HepG2 (cell line): Measurements from ENCODE around the gene BPIFB2. TPM values are rescaled to one million over a fixed set of nuclear protein-coding genes. Genes with fewer than 3 reads are reported as not detected.

Experiments used
- CBX2 ChIP-seq, 2 experiments: fragments of 200-600 bp in 1 of 2; sonication (generic); formaldehyde crosslinking in 1 of 2; IDR thresholded peaks; 2 replicates each; pipeline versions ENCODE4 v1.7.0 to v1.8.1; 2018 to 2022; ENCODE audit warnings: low read depth in 2 of 2, low read length in 1 of 2, mild to moderate bottlenecking in 1 of 2, missing genetic modification reagents in 1 of 2
- CENPBD1 ChIP-seq: sonication (generic); formaldehyde crosslinking; IDR thresholded peaks from 2 replicates; pipeline ENCODE4 v1.8.0; 2022; ENCODE audit warnings: missing genetic modification reagents, low read depth, mild to moderate bottlenecking, borderline replicate concordance
- HNF1B ChIP-seq: sonication (generic); formaldehyde crosslinking; IDR thresholded peaks from 2 replicates; pipeline ENCODE4 v1.5.1; 2020; ENCODE audit warnings: mild to moderate bottlenecking, moderate library complexity, missing genetic modification reagents
- HOXD1 ChIP-seq: sonication (generic); formaldehyde crosslinking; IDR thresholded peaks from 2 replicates; pipeline ENCODE4 v1.5.0; 2020; ENCODE audit warnings: missing genetic modification reagents
- IRF1 ChIP-seq: sonication (generic); formaldehyde crosslinking; IDR thresholded peaks from 2 replicates; pipeline ENCODE4 v1.4.0; 2020; ENCODE audit warnings: low read depth, mild to moderate bottlenecking, missing genetic modification reagents
- IRF2 ChIP-seq: IDR thresholded peaks from 2 replicates; pipeline ENCODE4 v1.6.1; 2018; ENCODE audit warnings: missing genetic modification reagents, missing compliant biosample characterization
- ISX ChIP-seq: sonication (generic); formaldehyde crosslinking; conservative IDR thresholded peaks from 2 replicates; pipeline ENCODE4 v1.5.0; 2020; ENCODE audit warnings: missing genetic modification reagents
- MIXL1 ChIP-seq: IDR thresholded peaks from 2 replicates; pipeline ENCODE4 v1.6.1; 2016
- RNF219 ChIP-seq: sonication (generic); formaldehyde crosslinking; IDR thresholded peaks from 2 replicates; pipeline ENCODE4 v1.5.0; 2020; ENCODE audit warnings: mild to moderate bottlenecking, missing genetic modification reagents
- SMAD9 ChIP-seq: sonication (generic); formaldehyde crosslinking; IDR thresholded peaks from 2 replicates; pipeline ENCODE4 v1.5.1; 2020; ENCODE audit warnings: mild to moderate bottlenecking, missing genetic modification reagents
- SRF ChIP-seq: IDR thresholded peaks from 2 replicates; pipeline ENCODE4 v1.6.1; 2011; ENCODE audit warnings: mild to moderate bottlenecking, low read depth, low read length, moderate library complexity
- THAP7 ChIP-seq: sonication (generic); formaldehyde crosslinking; IDR thresholded peaks from 2 replicates; pipeline ENCODE4 v1.8.1; 2023; ENCODE audit warnings: mild to moderate bottlenecking, missing genetic modification reagents
- ZBTB4 ChIP-seq: sonication (generic); formaldehyde crosslinking; IDR thresholded peaks from 2 replicates; pipeline ENCODE4 v1.4.0; 2020; ENCODE audit warnings: missing genetic modification reagents, mild to moderate bottlenecking, borderline replicate concordance
- ZNF230 ChIP-seq: sonication (generic); formaldehyde crosslinking; IDR thresholded peaks from 2 replicates; pipeline ENCODE4 v1.4.0; 2020; ENCODE audit warnings: mild to moderate bottlenecking, missing genetic modification reagents
- ZNF414 ChIP-seq: sonication (generic); formaldehyde crosslinking; IDR thresholded peaks from 2 replicates; pipeline ENCODE4 v1.5.0; 2020; ENCODE audit warnings: missing genetic modification reagents
- ZNF580 ChIP-seq: IDR thresholded peaks from 2 replicates; pipeline ENCODE4 v1.6.1; 2016; ENCODE audit warnings: low read depth, borderline replicate concordance
- ZNF766 ChIP-seq: sonication (generic); formaldehyde crosslinking; IDR thresholded peaks from 2 replicates; pipeline ENCODE4 v1.5.0; 2020; ENCODE audit warnings: missing genetic modification reagents, borderline replicate concordance
- ZNF850 ChIP-seq: sonication (generic); formaldehyde crosslinking; conservative IDR thresholded peaks from 2 replicates; pipeline ENCODE4 v1.9.0; 2021; ENCODE audit warnings: mild to moderate bottlenecking, missing genetic modification reagents
- polyA plus RNA-seq, 8 experiments: library from polyadenylated mRNA; depleted of rRNA in 3 of 8; stranded (reverse) in 7 of 8; unstranded in 1 of 8; fragments of >200 nt; fragmentation: Illumina TruSeq in 4 of 8; extraction: Trizol in 4 of 8; gene quantifications; 2 replicates each; pipeline versions ENCODE4 v1.2.1 to v1.2.3, GENCODE V29; 2011 to 2016; ENCODE audit warnings: low read depth in 4 of 8, missing spikeins in 1 of 8, mixed read lengths in 1 of 8; ENCODE audit not compliant: insufficient read depth in 1 of 8
- total RNA-seq, 5 experiments: library from RNA; depleted of rRNA; stranded (reverse); fragments of >200 nt; fragmentation: Illumina TruSeq; extraction: Trizol; gene quantifications; 2 replicates each; pipeline ENCODE4 v1.2.3, GENCODE V29; 2016; ENCODE audit warnings: low read depth in 1 of 5

BPIFB2 gene
- total and polyA plus RNA-seq, 2 of the 13 experiments (the other 11 are each of a cell fraction or from before 2014, with no cell fraction given): 54.5 to 902 TPM

GRCh38 chr20:33026072-33026778 lies 18.7 kb downstream of the BPIFB2 start (continued):
- TF ChIP-seq RNF219 (no peak), CENPBD1 (CRISPR knock-in tag) (no peak), CBX2 (IDR thresholded peaks at IDR 0.05; ENCODE audit: low read depth, low read length) (no peak), CBX2 (CRISPR knock-in tag; IDR thresholded peaks at IDR 0.05; ENCODE audit: low read depth) (no peak), IRF2 (CRISPR knock-in tag) (peak; percentile 61), ZNF766 (no peak; the same call in 1 of the 2 replicates), MIXL1 (CRISPR knock-in tag) (no peak), SRF (no peak), ZBTB4 (no peak), HNF1B (CRISPR knock-in tag) (no peak), ISX (no peak), ZNF414 (CRISPR knock-in tag) (no peak; the same call in 1 of the 2 replicates), HOXD1 (CRISPR knock-in tag) (no peak), SMAD9 (no peak), ZNF230 (CRISPR knock-in tag) (no peak; the same call in 1 of the 2 replicates), ZNF850 (CRISPR knock-in tag) (no peak), IRF1 (CRISPR knock-in tag) (no peak), ZNF580 (CRISPR knock-in tag) (no peak), THAP7 (CRISPR knock-in tag) (no peak)
